Measurements from ENCODE around the gene UCK1. TPM values are rescaled to one million over a fixed set of nuclear protein-coding genes. Genes with fewer than 3 reads are reported as not detected.
A peak's percentile ranks its signal among the peaks of the same experiment; 100 is the strongest.

The UCK1 gene
- total and polyA plus RNA-seq, 4 donors, result 17.6 to 28.6 (median 25.1) TPM

GRCh38 chr9:131491001-131491710, 39.9 kb downstream of the UCK1 start:
- Histone ChIP-seq H3K9me3 (ENCODE audit: control insufficient read depth in 4 of 4, insufficient read depth in 3 of 4, low read length in 3 of 4) (no peaks in the 10 kb centered on the region), H3K27ac (ENCODE audit: low read depth in 1 of 2, low read length in 1 of 2) (no peak overlapping the region), H3K4me3 (no peak overlapping the region), H3K27me3 (ENCODE audit: control insufficient read depth in 3 of 3, insufficient read depth in 3 of 3, low read length in 2 of 3) (no peaks in the 10 kb centered on the region), H3K9ac (ENCODE audit: insufficient read depth in 1 of 2, low read length in 2 of 2) (no peak overlapping the region), H3K36me3 (ENCODE audit: control insufficient read depth in 4 of 4, insufficient read depth in 4 of 4, low read length in 4 of 4) (peaks cover 37 to 95% (median 65%) of the 10 kb centered on the region in 4 donors), H3K4me1 (ENCODE audit: control insufficient read depth in 5 of 5, insufficient read depth in 5 of 5, low read length in 5 of 5) (no peaks in the 10 kb centered on the region)
- ATAC-seq (ENCODE audit: insufficient read depth, low FRiP score), result no peak
- WGBS, 2 donors, result 96 to 97% methylated on average over 20 of the region's 20 CpGs
- no peak for TF ChIP-seq CTCF (IDR thresholded peaks at IDR 0.05; ENCODE audit: control extremely low read depth, extremely low read depth)
- no peak for DNase-seq

GRCh38 chr9:131490514-131490913, 40.5 kb downstream of the UCK1 start:
- H3K27me3 ChIP-seq (ENCODE audit: control insufficient read depth in 3 of 3, insufficient read depth in 3 of 3, low read length in 2 of 3), result no peaks in the 10 kb centered on the region
- no peak overlapping the region for H3K4me3 ChIP-seq
- no peaks in the 10 kb centered on the region for H3K4me1 ChIP-seq (ENCODE audit: control insufficient read depth in 5 of 5, insufficient read depth in 5 of 5, low read length in 5 of 5)
- no peaks in the 10 kb centered on the region for H3K9me3 ChIP-seq (ENCODE audit: control insufficient read depth in 4 of 4, insufficient read depth in 3 of 4, low read length in 3 of 4)
- no peak for ATAC-seq (ENCODE audit: insufficient read depth, low FRiP score)
- TF ChIP-seq CTCF (IDR thresholded peaks at IDR 0.05; ENCODE audit: control extremely low read depth, extremely low read depth), result no peak
- no peak overlapping the region for H3K27ac ChIP-seq (ENCODE audit: low read depth in 1 of 2, low read length in 1 of 2)
- H3K9ac ChIP-seq (ENCODE audit: insufficient read depth in 1 of 2, low read length in 2 of 2), result no peak overlapping the region
- peaks cover 34 to 96% (median 66%) of the 10 kb centered on the region in 4 donors for H3K36me3 ChIP-seq (ENCODE audit: control insufficient read depth in 4 of 4, insufficient read depth in 4 of 4, low read length in 4 of 4)
- 70% methylated on average over 8 of the region's 8 CpGs for WGBS, 2 donors
- peak in 1 of 3 donors; percentile 50 for DNase-seq

GRCh38 chr9:131487621-131488031, 43.4 kb downstream of the UCK1 start:
- WGBS, 2 donors, result 89% methylated on average over 14 of the region's 14 CpGs
- H3K9me3 ChIP-seq (ENCODE audit: control insufficient read depth in 4 of 4, insufficient read depth in 3 of 4, low read length in 3 of 4), result no peaks in the 10 kb centered on the region
- H3K4me1 ChIP-seq (ENCODE audit: control insufficient read depth in 5 of 5, insufficient read depth in 5 of 5, low read length in 5 of 5), result no peaks in the 10 kb centered on the region
- DNase-seq (no peak), ATAC-seq (ENCODE audit: insufficient read depth, low FRiP score) (no peak)
- no peak overlapping the region for H3K9ac ChIP-seq (ENCODE audit: insufficient read depth in 1 of 2, low read length in 2 of 2)
- TF ChIP-seq CTCF (IDR thresholded peaks at IDR 0.05; ENCODE audit: control extremely low read depth, extremely low read depth), result no peak
- no peaks in the 10 kb centered on the region for H3K27me3 ChIP-seq (ENCODE audit: control insufficient read depth in 3 of 3, insufficient read depth in 3 of 3, low read length in 2 of 3)
- peaks cover 17 to 97% (median 76%) of the 10 kb centered on the region in 4 donors for H3K36me3 ChIP-seq (ENCODE audit: control insufficient read depth in 4 of 4, insufficient read depth in 4 of 4, low read length in 4 of 4)
- no peak overlapping the region for H3K4me3 ChIP-seq
- H3K27ac ChIP-seq (ENCODE audit: low read depth in 1 of 2, low read length in 1 of 2), result no peak overlapping the region
